Measurements from ENCODE around the gene ELMOD1. TPM values are rescaled to one million over a fixed set of nuclear protein-coding genes. Genes with fewer than 3 reads are reported as not detected.

ELMOD1 gene
- total RNA-seq, 1 experiment from 2014 or later = not detected

DNA sequence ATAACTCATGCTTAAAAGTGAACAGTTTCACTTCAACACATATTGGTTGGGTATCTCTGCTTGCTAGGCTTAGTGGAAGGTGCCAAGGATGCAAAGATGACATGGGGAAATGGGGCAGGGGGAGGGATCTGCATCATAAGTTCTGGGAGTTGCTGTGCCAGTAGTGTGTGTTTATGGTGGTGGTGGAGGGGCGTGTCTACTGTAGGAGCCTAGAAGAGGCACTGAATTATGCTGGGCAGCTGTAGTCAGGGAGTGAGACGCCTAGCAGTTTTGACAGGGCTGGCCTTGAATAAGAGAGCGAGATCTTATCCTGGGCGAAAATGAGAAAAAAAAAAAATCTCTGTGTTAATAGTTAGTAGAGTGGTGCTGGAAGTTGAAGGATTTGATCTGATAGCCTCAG is 3.0 kb downstream of the ELMOD1 start:
- Mint-ChIP-seq H3K4me3 (ENCODE audit: unreplicated experiment) (no peak overlapping the region), H3K27ac (ENCODE audit: low read depth, unreplicated experiment) (no peak overlapping the region)
- POLR2A ChIA-PET = interaction anchor here (0.5 to 0.6 kb wide), 2 partner anchors 189 to 203 kb away, joined by 3 read pairs; no protein-coding TSS in a partner anchor

DNA sequence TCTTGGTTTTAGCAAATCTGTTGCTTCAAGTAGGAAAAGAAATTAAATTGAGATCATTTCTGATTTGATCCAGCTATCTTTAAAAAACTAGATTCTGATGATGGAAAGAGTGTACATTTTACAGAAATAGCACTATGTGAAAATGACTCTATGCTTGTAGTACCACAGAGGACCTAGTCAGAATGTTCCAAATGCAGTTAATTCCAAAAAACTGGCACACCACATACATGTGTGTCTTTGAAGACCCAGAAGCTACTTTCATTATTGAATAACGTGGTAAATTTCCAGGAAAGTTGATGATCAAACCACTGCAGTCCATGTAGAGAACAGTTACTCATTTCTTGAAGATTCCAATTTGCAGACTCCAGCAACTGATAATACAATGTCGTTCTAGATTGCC is 3.8 kb downstream of the ELMOD1 start:
- DNase-seq (ENCODE audit: unreplicated experiment) = no peak
- Mint-ChIP-seq H3K4me1 (ENCODE audit: insufficient read depth, unreplicated experiment) (peaks cover 6% of the 10 kb centered on the region), H3K9me3 (ENCODE audit: unreplicated experiment) (no peaks in the 10 kb centered on the region), H3K27me3 (ENCODE audit: insufficient read depth, unreplicated experiment) (peaks cover 97% of the 10 kb centered on the region), H3K4me3 (ENCODE audit: unreplicated experiment) (no peak overlapping the region), H3K27ac (ENCODE audit: low read depth, unreplicated experiment) (no peak overlapping the region), H3K36me3 (ENCODE audit: insufficient read depth, unreplicated experiment) (no peaks in the 10 kb centered on the region)
- TF ChIP-seq, protein P1, sequence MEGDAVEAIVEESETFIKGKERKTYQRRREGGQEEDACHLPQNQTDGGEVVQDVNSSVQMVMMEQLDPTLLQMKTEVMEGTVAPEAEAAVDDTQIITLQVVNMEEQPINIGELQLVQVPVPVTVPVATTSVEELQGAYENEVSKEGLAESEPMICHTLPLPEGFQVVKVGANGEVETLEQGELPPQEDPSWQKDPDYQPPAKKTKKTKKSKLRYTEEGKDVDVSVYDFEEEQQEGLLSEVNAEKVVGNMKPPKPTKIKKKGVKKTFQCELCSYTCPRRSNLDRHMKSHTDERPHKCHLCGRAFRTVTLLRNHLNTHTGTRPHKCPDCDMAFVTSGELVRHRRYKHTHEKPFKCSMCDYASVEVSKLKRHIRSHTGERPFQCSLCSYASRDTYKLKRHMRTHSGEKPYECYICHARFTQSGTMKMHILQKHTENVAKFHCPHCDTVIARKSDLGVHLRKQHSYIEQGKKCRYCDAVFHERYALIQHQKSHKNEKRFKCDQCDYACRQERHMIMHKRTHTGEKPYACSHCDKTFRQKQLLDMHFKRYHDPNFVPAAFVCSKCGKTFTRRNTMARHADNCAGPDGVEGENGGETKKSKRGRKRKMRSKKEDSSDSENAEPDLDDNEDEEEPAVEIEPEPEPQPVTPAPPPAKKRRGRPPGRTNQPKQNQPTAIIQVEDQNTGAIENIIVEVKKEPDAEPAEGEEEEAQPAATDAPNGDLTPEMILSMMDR (IDR thresholded peaks at IDR 0.05; ENCODE audit: unreplicated experiment) = no peak
- no TSS peak for BruUV-seq (replicated peaks)
- POLR2A ChIA-PET = interaction anchor here (0.6 kb wide), 1 partner anchor 188 kb away, joined by 3 read pairs; no protein-coding TSS in a partner anchor
- intact Hi-C loops (cut with micrococcal nuclease) = no loop called here
- CTCF ChIA-PET = interaction anchor here (0.6 to 1.1 kb wide), 5 partner anchors 8 to 572 kb away, joined by 3 to 8 read pairs (median 4); no protein-coding TSS in a partner anchor

More for the DNA sequence above, 3.0 kb downstream of the ELMOD1 start:
- no peaks in the 10 kb centered on the region for H3K9me3 Mint-ChIP-seq (ENCODE audit: unreplicated experiment)
- no peaks in the 10 kb centered on the region for H3K36me3 Mint-ChIP-seq (ENCODE audit: insufficient read depth, unreplicated experiment)
- H3K27me3 Mint-ChIP-seq (ENCODE audit: insufficient read depth, unreplicated experiment) = peaks cover 100% of the 10 kb centered on the region
- peaks cover 6% of the 10 kb centered on the region for H3K4me1 Mint-ChIP-seq (ENCODE audit: insufficient read depth, unreplicated experiment)
- no peak for DNase-seq (ENCODE audit: unreplicated experiment)
- CTCF ChIA-PET = interaction anchor here (0.9 kb wide), 1 partner anchor 18 kb away, joined by 8 read pairs; no protein-coding TSS in a partner anchor
- no TSS peak for BruUV-seq (replicated peaks)
- intact Hi-C loops (cut with micrococcal nuclease) = no loop called here
- TF ChIP-seq, protein P1 (IDR thresholded peaks at IDR 0.05; ENCODE audit: unreplicated experiment) = no peak

DNA sequence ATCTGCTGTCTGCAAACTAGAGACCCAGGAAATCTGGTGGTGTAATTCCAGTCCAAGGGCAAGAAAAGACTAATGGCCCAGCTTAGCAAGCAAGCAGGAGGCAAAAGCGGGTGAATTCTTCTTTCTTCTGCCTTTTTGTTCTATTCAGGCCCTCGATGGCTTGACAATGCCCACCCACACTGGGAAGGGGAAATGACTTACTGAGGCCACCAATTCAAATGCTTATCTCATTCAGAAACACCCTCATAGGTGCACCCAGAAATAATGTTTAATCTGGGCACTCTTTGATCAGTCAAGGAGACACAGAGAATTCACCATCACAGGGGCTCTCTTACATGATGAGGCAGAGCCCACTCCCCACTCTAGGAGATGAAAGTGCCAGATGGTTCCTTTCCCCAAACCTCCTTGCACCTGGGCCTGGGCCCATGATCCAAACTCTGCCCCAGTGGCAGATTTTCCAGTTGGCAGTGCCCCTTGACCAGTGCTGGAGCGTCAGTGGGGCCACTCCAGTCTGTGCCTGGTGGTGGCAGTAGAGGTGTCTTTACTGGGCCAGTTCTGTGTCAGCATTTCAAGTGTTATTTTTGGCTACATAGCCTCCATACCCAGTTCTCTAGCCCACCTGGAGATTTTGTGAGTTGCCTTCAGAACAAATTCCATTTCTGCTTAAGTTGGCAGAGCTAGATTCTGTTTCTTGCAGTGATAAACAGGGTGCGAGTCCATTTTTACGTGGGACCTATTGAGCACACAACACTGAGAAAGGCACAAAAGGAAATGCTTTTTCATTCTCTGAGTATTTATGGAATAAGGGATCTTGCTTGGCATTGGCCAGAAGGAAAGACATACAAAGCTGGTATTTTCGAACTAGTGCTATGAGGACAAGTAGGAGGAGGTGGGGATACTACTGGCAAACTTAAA is 7.5 kb downstream of the ELMOD1 start:
- H3K4me1 Mint-ChIP-seq (ENCODE audit: insufficient read depth, unreplicated experiment) = no peaks in the 10 kb centered on the region

More for the DNA sequence above, 7.5 kb downstream of the ELMOD1 start:
- Mint-ChIP-seq H3K36me3 (ENCODE audit: insufficient read depth, unreplicated experiment) (no peaks in the 10 kb centered on the region), H3K27me3 (ENCODE audit: insufficient read depth, unreplicated experiment) (peaks cover 95% of the 10 kb centered on the region), H3K4me3 (ENCODE audit: unreplicated experiment) (no peak overlapping the region), H3K27ac (ENCODE audit: low read depth, unreplicated experiment) (no peak overlapping the region), H3K9me3 (ENCODE audit: unreplicated experiment) (no peaks in the 10 kb centered on the region)
- CTCF ChIA-PET = interaction anchor here (0.6 to 2.5 kb wide), 5 partner anchors 22 to 298 kb away, joined by 3 to 14 read pairs (median 4); no protein-coding TSS in a partner anchor
- DNase-seq (ENCODE audit: unreplicated experiment) = peak; percentile 46
- intact Hi-C loops (cut with micrococcal nuclease) = no loop called here
- no TSS peak for BruUV-seq (replicated peaks)
- POLR2A ChIA-PET = interaction anchor here (0.6 to 1.0 kb wide), 2 partner anchors 14 to 33 kb away, joined by 3 to 6 read pairs; no protein-coding TSS in a partner anchor
- TF ChIP-seq, protein P1 (IDR thresholded peaks at IDR 0.05; ENCODE audit: unreplicated experiment) = peak; percentile 30

Measured in MCF 10A (cell line).